Sigmoid colon (tissue), 7 donors: ENCODE results near the gene EGF. TPM values are rescaled to one million over a fixed set of nuclear protein-coding genes. Genes with fewer than 3 reads are reported as not detected.

Experiments used
- DNase-seq: peaks from one replicate; pipeline ENCODE4 v3.0.0-alpha.2; 2019
- H3K27ac ChIP-seq, 4 donors: fragments of 200-600 bp; sonication (generic); one replicate each; pipeline ENCODE4 v1.5.1; 2016 to 2019; ENCODE audit warnings: mild to moderate bottlenecking in 1 of 4
- H3K27me3 ChIP-seq, 3 donors: fragments of 200-600 bp; sonication (generic); one replicate each; pipeline ENCODE4 v1.5.1; 2019; ENCODE audit warnings: mild to moderate bottlenecking in 1 of 3
- H3K36me3 ChIP-seq, 4 donors: fragments of 200-600 bp; sonication (generic); one replicate each; pipeline ENCODE4 v1.5.1; 2016 to 2019
- H3K4me1 ChIP-seq, 4 donors: fragments of 200-600 bp; sonication (generic); one replicate each; pipeline ENCODE4 v1.5.1; 2017 to 2019
- H3K4me3 ChIP-seq, 4 donors: fragments of 200-600 bp; sonication (generic); one replicate each; pipeline ENCODE4 v1.5.1; 2017 to 2019; ENCODE audit warnings: mild to moderate bottlenecking in 2 of 4, moderate library complexity in 1 of 4
- H3K9me3 ChIP-seq, 4 donors: fragments of 200-600 bp in 3 of 4; sonication (generic) in 3 of 4; one replicate each; pipeline versions ENCODE4 v1.5.1 to v1.6.1; 2013 to 2019
- EP300 ChIP-seq, 4 donors: sonication (generic); formaldehyde crosslinking; IDR thresholded peaks; one replicate each; pipeline ENCODE4 v1.6.1; 2017; ENCODE audit warnings: antibody characterized with exemption in 4 of 4
- POLR2A ChIP-seq, 2 donors: fragments of 450-650 bp; IDR thresholded peaks; one replicate each; pipeline ENCODE4 v1.6.1; 2016; ENCODE audit warnings: antibody characterized with exemption in 2 of 2, mild to moderate bottlenecking in 2 of 2, moderate library complexity in 2 of 2
- POLR2AphosphoS5 ChIP-seq, 4 donors: sonication (generic); formaldehyde crosslinking; IDR thresholded peaks; one replicate each; pipeline ENCODE4 v1.6.1; 2017; ENCODE audit warnings: antibody characterized with exemption in 4 of 4
- WGBS, 2 donors: extraction: QIAGEN DNeasy Blood & Tissue Kit; methylation state at CpG; one replicate each; pipeline ENCODE4 v1.1.7; 2013; 5-methylcytosine and 5-hydroxymethylcytosine counted together
- intact Hi-C: fragments of 100-400 bp; cut with DNase I; formaldehyde crosslinking; loops from one replicate; pipeline ENCODE4 v1.15.1; 2023
- polyA plus RNA-seq, 3 donors: library from polyadenylated mRNA; stranded (reverse); fragments of 200-250 nt; gene quantifications; one replicate each; pipeline ENCODE4 v1.2.3, GENCODE V29; 2013
- total RNA-seq, 4 donors: library from RNA; depleted of rRNA; stranded (reverse); fragments of >200 nt; gene quantifications; one replicate each; pipeline ENCODE4 v1.1.0, GENCODE V29; 2016
- TF ChIP-seq, protein P1 (sequence below), 4 experiments: fragments of 450-650 bp in 3 of 4; fragments of 200-600 bp in 1 of 4; IDR thresholded peaks; one replicate each; pipeline ENCODE4 v1.5.1; 2016 to 2019; ENCODE audit warnings: antibody characterized with exemption in 4 of 4, mild to moderate bottlenecking in 3 of 4, moderate library complexity in 2 of 4
- donor health status: healthy with polysubstance abuse.
- donor health status: Bipolar disorder and iron deficiency.
- donor health status: healthy.

The EGF gene
- total and polyA plus RNA-seq, 7 donors = 0.46 to 1.3 (median 0.70) TPM; not detected in 1

DNA sequence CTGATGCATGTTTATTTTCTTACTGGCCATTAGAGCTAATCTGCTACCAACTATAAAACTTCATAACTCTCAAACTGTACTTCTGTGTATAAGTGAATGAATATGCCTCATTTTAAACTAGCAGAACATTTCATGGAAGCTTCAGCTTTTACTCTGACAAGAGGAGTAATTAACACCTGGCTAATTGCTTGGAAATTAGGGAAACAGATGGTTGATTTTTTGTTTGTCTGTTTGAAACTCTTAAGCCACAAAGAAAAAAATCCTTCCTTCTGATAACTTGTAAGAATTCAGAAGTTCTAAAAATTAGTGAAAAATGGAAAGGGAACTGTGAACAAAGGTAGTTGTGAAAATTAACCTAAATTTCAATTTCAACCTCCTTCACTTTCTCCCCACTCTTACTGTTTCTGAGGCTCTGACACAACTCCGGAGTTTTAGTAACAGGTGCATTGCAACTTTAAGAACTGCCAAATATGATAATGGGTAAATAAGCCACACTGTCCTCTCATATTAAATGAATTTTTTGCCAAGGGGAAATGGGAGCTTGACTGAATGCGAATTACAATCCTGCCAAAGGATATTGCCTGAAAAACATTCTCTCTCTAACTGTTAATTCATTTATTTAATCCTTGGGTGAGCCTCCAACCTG is 1.0 kb downstream of the EGF start:
- no peaks in the 10 kb centered on the region for H3K36me3 ChIP-seq
- H3K4me1 ChIP-seq = peaks cover 0 to 9% (median 4%) of the 10 kb centered on the region in 4 donors
- intact Hi-C loops = no loop called here
- no peak overlapping the region for H3K4me3 ChIP-seq
- H3K27ac ChIP-seq = no peak overlapping the region
- H3K9me3 ChIP-seq = no peaks in the 10 kb centered on the region
- WGBS, 2 donors = 46 to 80% methylated on average over 2 of the region's 2 CpGs
- DNase-seq = no peak
- TF ChIP-seq POLR2A (IDR thresholded peaks at IDR 0.05) (no peak), POLR2AphosphoS5 (IDR thresholded peaks at IDR 0.05) (no peak), EP300 (IDR thresholded peaks at IDR 0.05) (no peak)
- TF ChIP-seq, protein P1, sequence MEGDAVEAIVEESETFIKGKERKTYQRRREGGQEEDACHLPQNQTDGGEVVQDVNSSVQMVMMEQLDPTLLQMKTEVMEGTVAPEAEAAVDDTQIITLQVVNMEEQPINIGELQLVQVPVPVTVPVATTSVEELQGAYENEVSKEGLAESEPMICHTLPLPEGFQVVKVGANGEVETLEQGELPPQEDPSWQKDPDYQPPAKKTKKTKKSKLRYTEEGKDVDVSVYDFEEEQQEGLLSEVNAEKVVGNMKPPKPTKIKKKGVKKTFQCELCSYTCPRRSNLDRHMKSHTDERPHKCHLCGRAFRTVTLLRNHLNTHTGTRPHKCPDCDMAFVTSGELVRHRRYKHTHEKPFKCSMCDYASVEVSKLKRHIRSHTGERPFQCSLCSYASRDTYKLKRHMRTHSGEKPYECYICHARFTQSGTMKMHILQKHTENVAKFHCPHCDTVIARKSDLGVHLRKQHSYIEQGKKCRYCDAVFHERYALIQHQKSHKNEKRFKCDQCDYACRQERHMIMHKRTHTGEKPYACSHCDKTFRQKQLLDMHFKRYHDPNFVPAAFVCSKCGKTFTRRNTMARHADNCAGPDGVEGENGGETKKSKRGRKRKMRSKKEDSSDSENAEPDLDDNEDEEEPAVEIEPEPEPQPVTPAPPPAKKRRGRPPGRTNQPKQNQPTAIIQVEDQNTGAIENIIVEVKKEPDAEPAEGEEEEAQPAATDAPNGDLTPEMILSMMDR (IDR thresholded peaks at IDR 0.05) = no peak
- no peaks in the 10 kb centered on the region for H3K27me3 ChIP-seq

DNA sequence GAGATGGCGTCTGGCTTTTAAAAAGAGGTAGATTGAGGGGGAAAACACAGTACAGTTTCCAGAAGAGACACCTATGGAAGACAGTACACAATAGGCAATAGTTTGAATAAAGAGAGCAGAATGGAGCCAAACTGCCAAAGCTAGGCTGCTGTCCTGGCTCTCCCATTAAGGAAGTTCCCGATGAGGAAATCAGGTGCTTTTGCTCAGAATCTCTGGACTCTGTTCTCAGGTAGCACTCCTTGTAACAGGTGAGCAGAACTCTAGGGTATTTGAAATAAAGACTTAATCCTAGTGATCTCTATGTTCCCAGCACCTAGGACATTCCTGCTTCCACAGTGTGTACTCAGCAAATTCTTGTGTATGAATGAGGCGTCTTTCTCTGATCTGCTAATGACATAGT is 1.6 kb downstream of the EGF start:
- WGBS, 2 donors = 43 to 81% methylated on average over 3 of the region's 3 CpGs

DNA sequence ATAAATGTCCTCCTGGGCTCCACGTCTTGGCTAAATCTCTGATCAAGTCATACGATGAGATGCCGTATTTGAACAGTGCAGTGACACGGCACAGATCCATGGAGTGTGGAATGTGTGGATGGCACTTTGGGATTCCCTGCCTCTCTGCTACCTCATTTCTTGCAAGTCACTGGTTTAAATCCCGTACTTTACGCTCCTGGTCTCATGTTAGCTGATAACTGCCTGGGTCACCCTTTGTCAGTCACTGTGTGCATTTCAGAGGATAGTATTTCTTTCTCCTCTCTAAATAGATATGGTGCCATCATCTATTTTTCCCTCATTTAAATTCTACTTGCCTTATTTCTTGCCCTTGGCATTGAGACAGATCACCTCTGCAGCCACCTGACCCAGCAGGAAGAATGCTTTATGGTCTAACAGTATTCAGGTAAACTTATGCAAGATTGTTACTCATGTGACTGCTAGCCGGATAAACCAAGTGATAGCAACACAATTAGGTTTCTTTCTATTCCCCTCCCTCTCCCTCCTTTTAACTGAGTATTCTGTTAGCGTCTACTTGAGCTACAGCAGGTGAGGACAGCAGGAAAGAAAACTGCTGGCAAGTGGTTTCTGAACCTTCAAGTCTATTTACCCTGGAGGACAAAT is 2.8 kb downstream of the EGF start:
- no peak overlapping the region for H3K4me3 ChIP-seq
- no peaks in the 10 kb centered on the region for H3K9me3 ChIP-seq
- no peaks in the 10 kb centered on the region for H3K27me3 ChIP-seq
- intact Hi-C loops = no loop called here
- no peak overlapping the region for H3K27ac ChIP-seq
- H3K36me3 ChIP-seq = no peaks in the 10 kb centered on the region
- no peak for DNase-seq
- no peak for TF ChIP-seq POLR2AphosphoS5 (IDR thresholded peaks at IDR 0.05)
- TF ChIP-seq, protein P1 (IDR thresholded peaks at IDR 0.05) = no peak
- no peak for TF ChIP-seq EP300 (IDR thresholded peaks at IDR 0.05)
- no peak for TF ChIP-seq POLR2A (IDR thresholded peaks at IDR 0.05)
- 67 to 81% methylated on average over 8 of the region's 8 CpGs for WGBS, 2 donors
- H3K4me1 ChIP-seq = peaks cover 0 to 9% (median 4%) of the 10 kb centered on the region in 4 donors

More for the DNA sequence above, 1.6 kb downstream of the EGF start:
- Histone ChIP-seq H3K9me3 (no peaks in the 10 kb centered on the region), H3K36me3 (no peaks in the 10 kb centered on the region), H3K4me1 (peaks cover 0 to 9% (median 4%) of the 10 kb centered on the region in 4 donors), H3K4me3 (no peak overlapping the region), H3K27ac (no peak overlapping the region), H3K27me3 (no peaks in the 10 kb centered on the region)
- intact Hi-C loops = no loop called here
- no peak for DNase-seq
- TF ChIP-seq EP300 (IDR thresholded peaks at IDR 0.05) (no peak), POLR2AphosphoS5 (IDR thresholded peaks at IDR 0.05) (no peak), POLR2A (IDR thresholded peaks at IDR 0.05) (no peak)
- TF ChIP-seq, protein P1 (IDR thresholded peaks at IDR 0.05) = no peak

DNA sequence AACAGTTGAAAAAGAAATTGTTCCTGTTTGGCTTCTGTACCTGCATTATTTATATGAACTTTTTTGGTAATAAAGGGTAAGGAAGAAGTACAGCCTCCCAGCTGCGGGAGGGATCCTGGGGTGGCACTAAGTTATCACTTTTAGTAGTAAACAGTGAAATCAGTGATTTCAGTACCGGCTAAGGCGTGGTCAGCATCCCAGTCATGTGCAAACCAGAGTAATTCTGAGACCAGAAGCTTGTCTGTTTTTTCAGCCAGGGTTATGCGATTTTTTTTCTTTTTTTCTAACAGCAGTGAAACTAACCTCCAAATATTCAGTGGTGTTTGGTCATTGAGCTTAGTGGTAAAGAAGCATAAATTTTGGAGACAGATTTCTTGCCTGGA is 3.3 kb downstream of the EGF start:
- H3K27me3 ChIP-seq = no peaks in the 10 kb centered on the region
- TF ChIP-seq, protein P1 (IDR thresholded peaks at IDR 0.05) = no peak
- no peak for TF ChIP-seq POLR2A (IDR thresholded peaks at IDR 0.05)
- TF ChIP-seq POLR2AphosphoS5 (IDR thresholded peaks at IDR 0.05) = no peak
- TF ChIP-seq EP300 (IDR thresholded peaks at IDR 0.05) = no peak
- WGBS, 2 donors = 17 to 36% methylated on average over 4 of the region's 4 CpGs
- no peaks in the 10 kb centered on the region for H3K36me3 ChIP-seq
- no peak overlapping the region for H3K27ac ChIP-seq
- DNase-seq = no peak
- H3K9me3 ChIP-seq = no peaks in the 10 kb centered on the region
- intact Hi-C loops = no loop called here
- H3K4me1 ChIP-seq = peaks cover 0 to 11% (median 4%) of the 10 kb centered on the region in 4 donors
- no peak overlapping the region for H3K4me3 ChIP-seq
